Adipose tissue (tissue), 3 donors: ENCODE data around the gene APOL2. TPM values are rescaled to one million over a fixed set of nuclear protein-coding genes. Genes with fewer than 3 reads are reported as not detected.
"Not testable (repeated sequence)": the region's sequence is repeated elsewhere in the genome, so short reads cannot be mapped to it uniquely, and the experiment has no call there.

Source experiments
- H3K27ac ChIP-seq: one replicate; pipeline ENCODE4 v1.5.1; 2013; ENCODE audit warnings: low read depth, low read length
- WGBS, 3 donors: extraction: QIAGEN DNeasy Blood & Tissue Kit; methylation state at CpG; one replicate each; pipeline ENCODE4 v1.1.7; 2013; 5-methylcytosine and 5-hydroxymethylcytosine counted together
- polyA plus RNA-seq, 3 donors: library from polyadenylated mRNA; stranded (reverse); fragments of 200-250 nt; gene quantifications; one replicate each; pipeline ENCODE4 v1.2.3, GENCODE V29; 2013
- donor health status: healthy with polysubstance abuse.
- donor health status: Bipolar disorder and iron deficiency.
- donor health status: healthy.

APOL2 gene
- polyA plus RNA-seq, 3 donors: 20.7 to 56.8 (median 33.7) TPM

DNA sequence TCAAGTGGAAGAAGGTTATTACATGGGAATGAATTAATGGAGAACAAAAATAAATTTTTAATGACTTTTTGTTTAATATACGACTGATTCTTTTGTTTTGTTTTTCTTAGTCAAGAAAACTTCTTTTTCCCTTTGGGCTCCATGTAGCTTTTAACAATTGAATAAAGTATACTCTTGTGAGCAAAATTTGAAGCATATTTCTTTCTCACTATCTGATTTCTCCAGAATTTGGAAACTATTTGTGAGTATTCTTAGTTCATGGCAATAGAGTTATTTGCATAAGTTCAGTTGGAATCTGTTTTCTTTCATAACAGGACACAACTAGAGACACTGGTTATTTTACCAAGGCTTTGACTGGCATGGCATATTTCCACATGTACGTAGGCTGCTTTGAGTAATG lies 9.8 kb upstream of the APOL2 start:
- WGBS, 3 donors: 92 to 99% (median 97%) methylated on average over 2 of the region's 2 CpGs
- H3K27ac ChIP-seq: no peak overlapping the region

DNA sequence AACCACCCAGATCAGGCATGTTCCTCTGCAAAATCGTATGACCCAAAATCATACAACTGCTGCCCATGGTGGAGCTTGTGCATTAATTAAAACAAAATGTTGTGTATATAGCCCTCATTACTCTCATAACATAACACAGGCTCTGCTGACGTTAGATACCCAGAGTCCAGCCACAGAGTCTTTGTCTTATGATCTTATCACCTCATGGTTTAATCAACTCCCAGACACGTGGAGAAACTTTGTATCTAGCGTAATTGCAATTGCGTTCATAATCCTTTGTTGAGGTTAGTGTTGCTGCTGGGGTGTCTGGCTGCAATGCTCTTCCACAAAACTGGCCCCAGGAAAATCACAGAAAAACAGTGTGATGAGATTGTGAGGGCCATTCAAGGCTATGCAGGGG lies 8.6 kb upstream of the APOL2 start:
- 80 to 89% (median 82%) methylated on average over 5 of the region's 5 CpGs for WGBS, 3 donors
- H3K27ac ChIP-seq: no peak overlapping the region

DNA sequence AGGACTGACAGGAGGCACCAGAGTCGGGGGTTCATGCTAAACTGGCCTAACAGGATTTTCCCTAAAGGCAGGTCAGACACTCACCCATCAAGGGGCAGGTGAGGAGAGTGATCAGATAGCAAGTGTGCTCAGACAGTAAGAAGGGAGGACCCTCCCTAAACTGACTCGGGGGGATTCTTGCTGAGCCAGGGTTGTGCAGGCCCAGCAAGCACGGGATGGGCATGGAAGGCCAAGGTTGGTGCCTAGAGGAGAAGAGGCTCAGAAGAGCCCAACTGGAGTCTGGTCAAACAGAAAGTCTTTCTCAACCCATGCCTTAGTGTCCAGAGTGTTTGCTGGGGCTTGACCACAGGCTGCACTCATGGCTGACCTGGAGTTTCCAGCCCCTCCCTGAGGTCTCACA lies 7.4 kb upstream of the APOL2 start:
- WGBS, 3 donors: 86 to 92% (median 87%) methylated on average over 3 of the region's 3 CpGs
- H3K27ac ChIP-seq: no peak overlapping the region

DNA sequence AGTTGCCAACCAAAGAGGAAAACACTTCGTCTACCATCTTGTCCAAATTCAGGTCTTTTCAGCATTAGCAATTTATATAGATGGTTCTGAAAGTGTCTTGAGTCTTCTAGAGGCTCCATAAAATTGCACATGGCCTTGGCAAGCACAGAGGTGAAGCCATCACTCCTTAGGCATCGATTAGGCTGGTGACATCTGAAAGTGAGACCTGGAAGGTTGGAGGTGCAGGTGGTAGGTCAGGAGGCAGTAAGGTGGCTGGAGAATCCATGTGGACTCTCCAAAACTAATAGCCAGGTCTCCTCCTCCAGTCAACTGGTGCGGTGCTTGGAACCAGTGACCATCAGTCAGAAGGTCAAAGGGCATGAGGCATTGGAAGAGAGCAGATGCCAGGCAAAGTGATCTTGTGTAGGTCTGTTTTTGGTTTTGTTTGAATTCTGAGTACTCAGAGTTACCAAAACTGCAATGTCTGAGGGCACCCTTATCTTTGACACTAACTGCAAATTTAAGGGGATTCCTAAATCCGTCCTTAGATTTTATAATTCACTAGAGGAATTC lies 6.6 kb upstream of the APOL2 start:
- WGBS, 3 donors: 68 to 81% (median 70%) methylated on average over 4 of the region's 4 CpGs
- no peak overlapping the region for H3K27ac ChIP-seq

DNA sequence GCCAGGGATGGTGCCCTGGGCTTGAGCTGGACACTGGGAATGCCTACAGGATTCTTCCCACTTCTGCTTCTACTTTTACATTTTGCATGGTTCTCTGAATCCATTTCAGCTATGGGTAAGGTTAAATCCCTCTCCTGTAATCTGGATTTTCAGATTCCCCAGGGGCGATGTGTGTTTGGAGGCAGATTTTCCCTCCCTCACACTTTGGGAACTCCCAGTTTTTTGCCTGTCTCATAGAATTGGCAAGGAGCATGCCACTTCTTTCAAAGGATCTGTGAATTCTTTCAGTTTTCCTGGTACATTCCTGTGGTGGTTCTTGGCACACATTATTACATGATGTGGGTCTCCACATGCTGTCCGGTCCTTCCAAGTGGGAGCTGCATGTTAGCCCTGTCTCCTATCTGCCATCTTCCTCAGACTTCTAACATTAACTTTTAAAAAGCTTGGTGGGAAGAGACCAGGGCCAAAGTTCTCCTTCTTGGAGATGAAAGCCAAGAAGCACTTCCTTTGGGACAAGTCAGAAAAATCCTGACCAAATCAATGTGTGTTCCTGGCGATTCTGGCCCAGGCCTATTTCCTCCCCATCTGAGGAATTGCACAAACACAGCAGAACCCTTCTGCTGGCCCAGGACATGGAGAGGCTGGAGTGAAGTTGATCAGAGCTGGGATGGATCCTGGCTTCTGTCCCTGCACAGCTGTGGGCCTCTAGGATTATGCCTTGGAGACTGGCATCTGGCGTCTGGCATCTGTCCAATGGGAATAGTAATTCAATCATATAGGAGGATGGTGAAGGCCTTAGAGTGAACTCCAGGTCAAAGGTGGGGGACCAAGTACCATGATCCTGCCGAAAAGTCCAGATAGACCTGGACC lies 5.4 kb upstream of the APOL2 start:
- WGBS, 3 donors: 60 to 78% (median 63%) methylated on average over 5 of the region's 5 CpGs
- H3K27ac ChIP-seq: peak overlapping the region; percentile 23

DNA sequence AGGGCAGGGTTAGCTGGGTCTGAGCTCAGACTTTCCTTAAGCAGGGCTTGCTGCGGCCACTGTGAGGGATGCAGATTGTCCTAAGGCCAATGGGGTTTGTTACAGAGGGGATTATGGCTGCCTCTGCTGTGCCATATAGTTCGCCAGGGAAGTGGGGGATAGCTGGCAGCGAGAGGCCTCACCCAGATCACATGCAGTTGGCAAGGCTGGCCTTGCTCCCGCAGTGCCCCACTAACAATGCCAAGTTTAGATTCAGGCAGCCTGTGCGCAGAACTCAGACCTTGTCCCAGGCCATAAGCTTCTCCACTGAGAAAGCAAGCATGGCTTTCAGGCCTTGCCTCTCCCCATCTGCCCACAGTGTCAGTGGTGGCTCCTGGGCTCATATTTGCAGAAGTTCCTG lies 4.7 kb upstream of the APOL2 start:
- WGBS, 3 donors: 79 to 90% (median 82%) methylated on average over 5 of the region's 5 CpGs
- no peak overlapping the region for H3K27ac ChIP-seq

DNA sequence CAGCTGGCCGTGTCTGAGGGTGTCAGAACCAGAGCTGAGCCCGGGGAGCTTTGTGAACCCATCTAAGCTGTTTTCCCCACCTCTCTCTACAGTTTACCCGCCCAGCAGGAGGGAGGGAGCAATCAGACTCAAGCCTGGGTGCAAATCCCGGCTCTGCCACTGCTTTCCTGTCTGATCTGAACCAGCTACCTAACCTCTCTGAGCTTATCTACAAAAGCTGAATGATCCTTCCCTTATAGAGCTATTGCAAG lies 252 bp downstream of the APOL2 start:
- H3K27ac ChIP-seq: peak overlapping the region; percentile 31
- WGBS, 3 donors: 0% methylated on average over 4 of the region's 4 CpGs

DNA sequence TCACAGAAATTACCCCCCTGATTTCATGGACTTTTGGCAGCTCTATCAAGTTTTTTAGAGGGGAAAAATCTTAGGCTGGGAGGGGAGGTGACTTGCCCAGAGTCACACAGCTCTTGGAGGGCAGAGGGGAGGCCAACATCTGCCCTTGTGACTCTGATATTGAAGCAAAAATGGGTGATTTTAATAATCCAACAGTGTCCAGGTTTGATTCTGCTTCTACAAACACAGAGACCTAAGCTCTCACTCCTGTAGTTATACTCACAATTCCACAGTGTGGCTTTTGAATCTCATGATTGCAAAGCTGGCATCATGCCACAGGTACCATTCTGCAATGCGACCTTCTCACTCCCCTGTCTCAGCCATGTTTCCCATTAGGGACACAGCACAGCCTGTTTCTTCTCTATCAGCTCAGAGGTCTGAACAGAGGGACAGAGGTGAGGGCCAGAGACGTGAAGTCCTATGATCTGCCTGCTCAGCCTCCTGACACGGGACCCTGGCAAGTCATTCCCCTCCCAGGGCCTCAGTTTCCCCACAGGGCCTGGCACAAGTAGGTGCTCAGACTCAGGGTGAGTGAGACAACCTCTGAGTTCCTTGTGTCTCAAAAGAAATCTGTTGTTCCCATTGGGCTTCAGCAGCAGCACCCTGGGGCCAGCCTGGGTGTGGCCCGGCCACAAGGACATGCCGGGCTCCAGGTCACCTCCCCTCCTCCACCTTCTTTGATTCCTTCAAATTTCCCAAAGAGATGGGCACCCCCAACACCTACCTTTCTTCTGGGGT lies 766 bp downstream of the APOL2 start:
- peak overlapping the region; percentile 61 for H3K27ac ChIP-seq
- 0 to 1% (median 1%) methylated on average over 5 of the region's 5 CpGs for WGBS, 3 donors

DNA sequence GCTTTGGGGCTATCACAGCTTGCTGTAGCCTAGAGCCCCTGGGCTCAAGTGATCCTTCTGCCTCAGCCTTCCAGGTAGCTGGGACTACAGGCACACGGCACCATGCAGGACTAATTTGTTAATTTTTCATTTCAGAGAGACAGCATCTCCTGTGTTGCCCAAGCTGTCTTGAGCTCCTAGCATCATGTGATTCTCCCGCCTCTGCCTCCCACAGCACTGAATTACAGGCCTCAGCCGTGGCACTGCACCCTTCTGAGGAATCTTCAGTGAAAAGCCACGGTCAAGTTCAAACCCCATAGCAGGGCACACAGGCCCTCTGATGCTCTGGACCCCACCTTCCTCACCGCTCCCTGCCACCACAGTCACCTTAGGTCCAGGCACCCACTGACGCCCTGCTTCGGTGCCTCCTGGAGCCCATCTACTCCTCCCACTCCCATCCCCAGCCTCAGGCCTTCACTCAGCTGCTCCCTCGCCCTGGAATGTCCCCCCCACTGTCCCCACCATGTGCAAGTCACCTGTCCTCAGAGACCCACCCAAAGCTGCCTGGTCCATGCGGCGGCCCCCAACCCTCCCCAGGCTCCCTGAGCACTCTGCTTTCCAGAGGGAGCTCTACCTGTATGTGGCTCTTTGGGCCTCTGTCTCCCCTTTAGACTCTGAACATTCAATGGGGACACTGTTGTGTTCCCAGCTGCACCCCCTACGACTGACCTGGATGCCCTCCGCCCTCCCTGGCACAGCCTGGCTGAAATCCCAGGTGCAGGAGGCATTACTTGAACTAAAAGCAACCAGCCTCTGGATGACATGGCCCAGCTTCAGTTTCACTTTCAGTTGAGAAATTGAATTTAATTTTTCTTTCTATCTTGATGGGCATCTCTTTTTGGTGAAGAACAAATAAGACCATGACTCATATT lies 1.6 kb downstream of the APOL2 start:
- H3K27ac ChIP-seq: no peak overlapping the region
- WGBS, 3 donors: 48 to 62% (median 62%) methylated on average over 12 of the region's 12 CpGs

DNA sequence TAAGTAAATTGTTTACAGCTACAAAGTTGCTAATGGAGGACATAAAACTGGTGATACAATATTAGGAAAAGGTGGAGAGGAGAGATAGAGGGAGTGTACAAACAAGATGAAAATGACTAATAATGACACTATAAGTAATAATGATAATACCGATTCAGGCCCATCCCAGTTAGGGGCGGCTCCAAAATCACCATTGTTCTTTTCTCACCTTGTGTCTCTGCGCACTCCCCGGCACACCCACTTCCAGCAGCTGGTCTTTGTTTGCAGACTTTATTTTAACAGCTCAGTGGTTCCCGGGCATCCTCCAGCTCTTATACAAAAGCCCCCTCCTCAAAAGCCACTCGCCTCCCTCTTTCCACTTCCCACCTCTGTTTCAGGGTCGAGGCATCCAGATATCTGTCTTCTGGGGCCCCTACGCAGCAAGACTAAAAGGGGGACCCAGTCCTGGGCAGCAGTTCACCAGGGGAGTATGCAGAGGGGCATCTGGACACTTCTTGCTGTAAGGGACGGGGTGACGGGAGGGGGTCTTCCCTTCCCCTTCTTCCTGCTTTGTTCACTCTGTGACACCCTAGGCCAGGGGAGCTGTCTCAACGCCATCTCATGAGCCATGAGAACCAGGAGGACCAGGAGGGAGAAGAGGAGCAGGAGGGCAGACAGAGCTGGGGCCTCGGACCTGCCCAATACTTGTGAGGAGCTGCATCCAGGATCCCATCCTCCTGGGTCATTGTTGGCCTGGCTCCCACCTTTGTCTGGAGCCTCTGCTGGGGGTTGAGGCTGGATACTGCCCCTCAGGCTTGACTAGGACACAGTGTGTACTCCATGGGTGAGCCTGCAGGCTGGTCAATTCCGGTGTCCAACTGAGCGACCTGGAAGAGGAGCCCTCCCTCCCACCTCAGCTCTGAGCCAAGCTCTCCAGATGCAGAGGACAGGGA lies 2.7 kb downstream of the APOL2 start:
- H3K27ac ChIP-seq: no peak overlapping the region
- 68 to 81% (median 73%) methylated on average over 14 of the region's 14 CpGs for WGBS, 3 donors

DNA sequence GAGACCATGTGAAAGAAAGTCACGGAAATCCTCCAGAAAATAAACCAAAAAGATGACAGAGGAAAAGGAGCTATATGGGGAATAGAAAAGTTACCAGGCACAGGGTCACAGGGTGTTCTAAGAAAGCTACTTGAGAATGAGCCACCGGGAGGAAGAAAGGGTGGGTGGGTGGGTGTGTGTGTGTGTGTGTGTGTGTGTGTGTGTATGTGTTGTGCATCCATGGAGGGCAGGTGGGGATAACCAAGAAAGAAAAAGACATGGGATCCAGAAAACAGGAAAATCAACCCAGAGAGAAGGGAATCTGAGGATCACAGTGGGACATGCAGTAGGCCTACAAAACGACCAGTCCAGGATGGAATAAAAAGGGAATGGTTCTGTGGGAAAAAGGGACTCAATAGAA lies 3.7 kb downstream of the APOL2 start:
- WGBS, 3 donors: 84 to 92% (median 89%) methylated on average over 3 of the region's 3 CpGs
- no peak overlapping the region for H3K27ac ChIP-seq

DNA sequence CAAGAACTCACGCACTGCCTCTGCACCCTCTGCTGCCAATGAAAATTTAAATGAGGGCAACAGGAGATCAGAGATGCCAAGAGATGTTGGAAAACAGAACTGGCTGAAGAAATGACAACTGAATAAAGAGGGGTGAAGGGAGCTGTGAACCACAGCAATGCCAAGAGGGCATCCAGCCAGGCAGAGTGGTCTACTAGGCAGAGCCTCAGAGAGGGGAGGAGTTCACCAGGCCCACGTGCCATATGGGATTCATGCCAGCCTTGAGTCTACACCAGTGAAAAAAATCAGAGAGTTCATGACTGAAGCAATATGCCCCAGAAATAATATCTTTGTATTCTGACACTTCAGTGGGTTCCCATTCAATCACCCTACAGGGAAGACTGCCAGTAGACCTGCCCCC lies 4.4 kb downstream of the APOL2 start:
- WGBS, 3 donors: 50 to 63% (median 56%) methylated on average over 2 of the region's 2 CpGs
- no peak overlapping the region for H3K27ac ChIP-seq

DNA sequence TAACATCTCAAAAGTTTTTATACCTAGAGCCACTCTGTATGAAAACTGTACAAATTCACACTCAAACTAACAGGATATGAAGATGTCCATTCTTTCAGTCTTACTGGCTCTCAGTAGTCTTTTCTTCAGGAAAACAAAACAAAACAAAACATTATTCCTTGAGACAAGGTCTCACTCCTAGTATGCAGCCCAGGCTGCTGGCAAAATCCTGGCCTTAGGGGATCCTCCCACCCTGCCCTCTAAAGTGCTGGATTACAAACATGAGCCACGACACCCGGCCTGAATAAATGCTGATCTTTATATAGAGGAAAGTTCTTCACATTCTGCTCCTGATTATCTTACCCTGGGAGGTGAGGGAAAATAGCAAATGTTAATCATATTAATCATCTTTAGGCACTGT lies 5.1 kb downstream of the APOL2 start:
- H3K27ac ChIP-seq: no peak overlapping the region
- WGBS, 3 donors: 64 to 72% (median 65%) methylated on average over 2 of the region's 2 CpGs

DNA sequence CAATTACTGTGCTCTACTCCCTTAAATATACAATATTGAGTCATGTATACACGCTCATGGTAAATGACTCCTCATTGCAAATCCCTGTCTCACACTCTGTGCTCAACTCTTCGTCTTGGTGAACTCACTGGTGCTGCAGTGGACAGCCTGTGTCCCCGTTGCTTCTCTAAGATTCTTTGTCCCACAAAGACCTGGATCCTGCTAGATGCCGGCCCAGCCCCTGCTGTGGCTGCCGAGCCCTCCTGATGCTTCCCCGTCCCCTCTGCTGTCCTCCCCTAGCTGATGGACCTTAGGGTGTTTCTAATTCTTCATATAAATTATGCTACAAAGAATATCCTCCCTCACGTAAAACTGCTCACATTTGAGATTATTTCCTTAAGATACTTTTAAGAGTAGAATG lies 5.5 kb downstream of the APOL2 start:
- 86 to 90% (median 88%) methylated on average over 7 of the region's 7 CpGs for WGBS, 3 donors
- H3K27ac ChIP-seq: no peak overlapping the region

DNA sequence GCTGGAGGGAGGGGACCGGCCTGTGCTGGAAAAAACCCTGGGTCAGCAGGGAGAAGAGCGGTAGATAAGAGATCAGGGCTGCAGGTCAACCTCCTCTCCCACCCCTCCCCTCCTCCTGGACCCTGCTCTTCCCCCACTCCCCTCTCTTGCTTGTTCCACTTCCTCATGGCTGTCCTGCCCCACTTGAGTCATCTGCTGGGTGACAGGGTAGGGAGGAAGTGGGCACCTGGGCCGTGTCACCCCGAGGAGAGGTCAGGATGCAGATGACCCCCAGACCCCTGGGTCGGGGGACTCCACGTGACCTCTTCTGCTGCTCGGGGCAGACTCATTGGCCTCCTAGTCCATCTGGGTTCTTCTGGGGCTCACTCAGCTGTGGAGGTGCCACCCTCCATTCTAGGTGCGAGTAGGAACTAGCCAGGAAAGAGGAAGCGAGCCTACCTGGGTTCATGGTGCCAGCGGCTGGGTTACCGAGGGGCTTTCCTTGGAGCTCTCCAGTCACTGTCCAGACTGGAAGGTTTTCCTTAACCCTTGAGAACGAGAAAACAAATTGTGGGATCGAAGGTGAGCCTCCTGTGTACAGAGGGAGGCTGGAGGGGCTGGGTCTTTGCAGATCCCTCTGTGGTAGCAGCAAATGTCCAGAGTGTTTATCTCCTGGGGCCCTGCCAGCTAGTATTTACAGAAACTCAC lies 6.5 kb downstream of the APOL2 start:
- no peak overlapping the region for H3K27ac ChIP-seq
- 72 to 78% (median 77%) methylated on average over 13 of the region's 13 CpGs for WGBS, 3 donors

DNA sequence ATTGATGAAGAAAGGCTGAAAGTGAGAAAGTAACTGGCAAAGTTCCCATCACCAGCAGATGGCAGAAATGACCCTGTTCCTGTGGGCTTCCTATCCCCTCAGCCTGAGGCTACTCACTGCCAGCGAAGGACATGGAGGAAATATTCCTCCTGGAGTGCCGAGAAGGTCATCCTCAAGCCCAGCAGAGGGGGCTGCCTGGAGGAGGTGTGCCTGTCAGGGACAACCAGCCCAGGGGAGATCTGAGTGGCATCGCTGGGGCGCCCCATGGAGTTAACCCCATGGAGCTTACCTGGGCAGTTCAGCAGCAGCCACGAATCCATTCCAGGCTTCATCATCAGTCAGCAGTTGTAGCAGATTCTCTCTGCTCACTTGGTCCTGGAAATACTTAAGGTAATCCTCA lies 8.3 kb downstream of the APOL2 start:
- not testable (repeated sequence) for H3K27ac ChIP-seq
- WGBS, 3 donors: 70 to 88% (median 77%) methylated on average over 5 of the region's 5 CpGs

DNA sequence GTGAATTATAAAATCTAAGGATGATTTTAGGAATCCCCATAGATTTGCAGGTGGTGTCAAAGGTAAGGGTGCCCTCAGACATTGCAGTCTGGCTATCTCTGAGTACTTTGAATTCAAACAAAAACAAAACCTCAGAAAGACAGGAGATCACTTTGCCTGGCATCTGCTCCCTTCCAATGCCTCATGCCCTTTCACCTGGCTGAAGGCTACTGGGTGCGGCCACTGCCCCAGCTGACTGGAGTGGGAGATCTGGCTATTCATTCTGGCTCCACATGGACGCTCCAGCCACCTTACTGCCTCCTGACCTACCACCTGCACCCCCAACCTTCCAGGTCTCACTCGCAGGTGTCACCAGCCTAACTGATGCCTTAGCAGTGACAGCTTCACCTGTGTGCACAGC lies 9.7 kb downstream of the APOL2 start:
- not testable (repeated sequence) for H3K27ac ChIP-seq
- 74 to 94% (median 91%) methylated on average over 2 to 3 of the region's 3 CpGs for WGBS, 3 donors
